GM23248 (cell line): ENCODE results near the gene ZC3HAV1. TPM values are rescaled to one million over a fixed set of nuclear protein-coding genes. Genes with fewer than 3 reads are reported as not detected.

Experiments
- DNase-seq: peaks from one replicate; pipeline ENCODE4 v3.0.0-alpha.2; 2015
- H2AFZ ChIP-seq: fragments of 200-600 bp; sonication (generic); 2 replicates; pipeline ENCODE4 v1.6.1; 2016; ENCODE audit warnings: antibody characterized with exemption
- H3F3A ChIP-seq: fragments of 200-600 bp; sonication (generic); 2 replicates; pipeline ENCODE4 v1.6.1; 2016; ENCODE audit warnings: mild to moderate bottlenecking, antibody characterized with exemption, mixed run types; ENCODE audit not compliant: insufficient read depth
- H3K27ac ChIP-seq: fragments of 200-600 bp; sonication (generic); 2 replicates; pipeline ENCODE4 v1.5.1; 2016; ENCODE audit warnings: mild to moderate bottlenecking
- H3K27me3 ChIP-seq: fragments of 200-600 bp; sonication (generic); replicated peaks from 2 replicates; pipeline ENCODE4 v1.6.1; 2016; ENCODE audit warnings: mild to moderate bottlenecking; ENCODE audit not compliant: insufficient read depth
- H3K36me3 ChIP-seq: fragments of 200-600 bp; sonication (generic); 2 replicates; pipeline ENCODE4 v1.6.1; 2016; ENCODE audit warnings: low read depth, mild to moderate bottlenecking
- H3K4me1 ChIP-seq: fragments of 200-600 bp; sonication (generic); 2 replicates; pipeline ENCODE4 v1.6.1; 2016; ENCODE audit warnings: mild to moderate bottlenecking; ENCODE audit not compliant: insufficient read depth
- H3K4me2 ChIP-seq: fragments of 200-600 bp; sonication (generic); one replicate; pipeline ENCODE4 v1.6.1; 2016; ENCODE audit warnings: mild to moderate bottlenecking; ENCODE audit not compliant: unreplicated experiment
- H3K4me3 ChIP-seq: fragments of 200-600 bp; sonication (generic); 2 replicates; pipeline ENCODE4 v1.5.1; 2016; ENCODE audit warnings: mild to moderate bottlenecking
- H3K79me2 ChIP-seq: fragments of 200-600 bp; sonication (generic); 2 replicates; pipeline ENCODE4 v1.6.1; 2016; ENCODE audit warnings: mild to moderate bottlenecking; ENCODE audit not compliant: insufficient read depth
- H3K9ac ChIP-seq: fragments of 200-600 bp; sonication (generic); 2 replicates; pipeline ENCODE4 v1.6.1; 2016; ENCODE audit warnings: mild to moderate bottlenecking
- H3K9me2 ChIP-seq: fragments of 200-600 bp; sonication (generic); 2 replicates; pipeline ENCODE4 v1.6.1; 2016; ENCODE audit warnings: mixed run types, mild to moderate bottlenecking, moderate library complexity; ENCODE audit not compliant: insufficient read depth
- H3K9me3 ChIP-seq: fragments of 200-600 bp; sonication (generic); one replicate; pipeline ENCODE4 v1.6.1; 2017; ENCODE audit warnings: low read depth
- H4K20me1 ChIP-seq: fragments of 200-600 bp; sonication (generic); 2 replicates; pipeline ENCODE4 v1.6.0; 2016; ENCODE audit not compliant: insufficient read depth
- EZH2 ChIP-seq: fragments of 200-600 bp; sonication (generic); IDR thresholded peaks from 2 replicates; pipeline ENCODE4 v1.6.1; 2018; ENCODE audit warnings: antibody characterized with exemption, mild to moderate bottlenecking; ENCODE audit not compliant: insufficient read depth, poor library complexity, severe bottlenecking
- EZH2phosphoT487 ChIP-seq: fragments of 200-600 bp; sonication (generic); IDR thresholded peaks from 2 replicates; pipeline ENCODE4 v1.6.1; 2018; ENCODE audit warnings: antibody characterized with exemption, moderate library complexity, mild to moderate bottlenecking, low read depth; ENCODE audit not compliant: insufficient read depth
- WGBS, 2 experiments: methylation state at CpG; one replicate each; pipeline ENCODE4 v1.1.6; 2015 to 2017; ENCODE audit warnings: low lambda C conversion rate in 2 of 2, low coverage in 1 of 2; ENCODE audit errors: missing lambda C conversion rate in 2 of 2; 5-methylcytosine and 5-hydroxymethylcytosine counted together
- in situ Hi-C: fragments of 300-500 bp; cut with MboI; formaldehyde crosslinking; loops from 2 replicates; pipeline ENCODE4 v1.15.0; 2020
- polyA plus RNA-seq: library from polyadenylated mRNA; unstranded; fragments of >200 nt; fragmentation: Nextera tagmentation; extraction: Ambion mirVana; gene quantifications from 2 replicates; pipeline ENCODE4 v1.2.1, GENCODE V29; 2016
- total RNA-seq: library from RNA; depleted of rRNA; stranded (reverse); fragments of >200 nt; shearing (Covaris generic); gene quantifications from 2 replicates; pipeline ENCODE4 v1.2.3, GENCODE V29; 2014

The ZC3HAV1 gene
- total and polyA plus RNA-seq, 2 experiments from 2014 or later: 28.8 to 30.5 TPM

GRCh38 chr7:139111811-139112301 is 2.3 kb upstream of the ZC3HAV1 start:
- TF ChIP-seq EZH2 (no peak), EZH2phosphoT487 (no peak)
- no peaks in the 10 kb centered on the region for H3K9me3 ChIP-seq
- in situ Hi-C loops: no loop called here
- H2AFZ ChIP-seq: peak overlapping the region; percentile 33; the same call in 1 of the 2 replicates
- no peak overlapping the region for H3K27ac ChIP-seq
- peaks cover 12% of the 10 kb centered on the region for H3K4me1 ChIP-seq
- 95 to 100% methylated on average over 4 of the region's 4 CpGs for WGBS, 2 experiments
- H3K36me3 ChIP-seq: no peaks in the 10 kb centered on the region
- no peak overlapping the region for H3K4me3 ChIP-seq
- H3K27me3 ChIP-seq: no peaks in the 10 kb centered on the region; the same call in 1 of the 2 replicates
- H3F3A ChIP-seq: peaks cover 12% of the 10 kb centered on the region
- H3K4me2 ChIP-seq: no peak overlapping the region
- H3K9ac ChIP-seq: no peak overlapping the region
- H3K79me2 ChIP-seq: peaks cover 24% of the 10 kb centered on the region
- H4K20me1 ChIP-seq: no peaks in the 10 kb centered on the region
- H3K9me2 ChIP-seq: no peaks in the 10 kb centered on the region
- DNase-seq: no peak

- H3K9me3 ChIP-seq: no peaks in the 10 kb centered on the region
- H3K27me3 ChIP-seq: no peaks in the 10 kb centered on the region; the same call in 1 of the 2 replicates
- no peak for DNase-seq
- H2AFZ ChIP-seq: no peak overlapping the region
- peaks cover 31% of the 10 kb centered on the region for H3K79me2 ChIP-seq
- H3K36me3 ChIP-seq: no peaks in the 10 kb centered on the region
- no peaks in the 10 kb centered on the region for H3K9me2 ChIP-seq
- no peak for TF ChIP-seq EZH2
- no peak for TF ChIP-seq EZH2phosphoT487
- 97 to 98% methylated on average over 1 of the region's 1 CpG for WGBS, 2 experiments
- no peak overlapping the region for H3K4me2 ChIP-seq
- H3K4me3 ChIP-seq: no peak overlapping the region
- H3F3A ChIP-seq: peaks cover 12% of the 10 kb centered on the region
- H3K4me1 ChIP-seq: peaks cover 15% of the 10 kb centered on the region
- no peak overlapping the region for H3K9ac ChIP-seq
- no peaks in the 10 kb centered on the region for H4K20me1 ChIP-seq
- H3K27ac ChIP-seq: no peak overlapping the region
- in situ Hi-C loops: no loop called here
Measured at GRCh38 chr7:139111147-139111546, 1.6 kb upstream of the ZC3HAV1 start.

- H3K79me2 ChIP-seq: peaks cover 42% of the 10 kb centered on the region
- no peak for DNase-seq
- H3K27ac ChIP-seq: peak overlapping the region; percentile 86
- no peaks in the 10 kb centered on the region for H3K36me3 ChIP-seq
- H3F3A ChIP-seq: peaks cover 12% of the 10 kb centered on the region
- H3K4me2 ChIP-seq: peak overlapping the region; percentile 92
- peak overlapping the region; percentile 87 for H3K9ac ChIP-seq
- H4K20me1 ChIP-seq: no peaks in the 10 kb centered on the region
- in situ Hi-C loops: no loop called here
- H3K9me3 ChIP-seq: no peaks in the 10 kb centered on the region
- H3K9me2 ChIP-seq: no peaks in the 10 kb centered on the region
- 11 to 14% methylated on average over 16 of the region's 16 CpGs for WGBS, 2 experiments
- no peaks in the 10 kb centered on the region; the same call in 1 of the 2 replicates for H3K27me3 ChIP-seq
- TF ChIP-seq EZH2phosphoT487 (no peak), EZH2 (no peak)
- H2AFZ ChIP-seq: peak overlapping the region; percentile 96
- peaks cover 15% of the 10 kb centered on the region for H3K4me1 ChIP-seq
- H3K4me3 ChIP-seq: peak overlapping the region; percentile 94
Measured at GRCh38 chr7:139109983-139110411, 477 bp upstream of the ZC3HAV1 start.

GRCh38 chr7:139108266-139109187 is 993 bp downstream of the ZC3HAV1 start:
- H3K9ac ChIP-seq: peak overlapping the region; percentile 87
- in situ Hi-C loops: no loop called here
- peak overlapping the region; percentile 96 for H2AFZ ChIP-seq
- H3K9me3 ChIP-seq: no peaks in the 10 kb centered on the region
- H3K36me3 ChIP-seq: no peaks in the 10 kb centered on the region
- H3K9me2 ChIP-seq: no peaks in the 10 kb centered on the region
- peak overlapping the region; percentile 92 for H3K4me2 ChIP-seq
- H3K4me1 ChIP-seq: peaks cover 15% of the 10 kb centered on the region
- TF ChIP-seq EZH2phosphoT487: no peak
- no peak for TF ChIP-seq EZH2
- H3K27me3 ChIP-seq: no peaks in the 10 kb centered on the region
- 0 to 1% methylated on average over 49 to 51 of the region's 61 CpGs for WGBS, 2 experiments
- peaks cover 57% of the 10 kb centered on the region for H3K79me2 ChIP-seq
- peak; percentile 55 for DNase-seq
- peaks cover 4% of the 10 kb centered on the region; the same call in 1 of the 2 replicates for H4K20me1 ChIP-seq
- H3K4me3 ChIP-seq: peak overlapping the region; percentile 94
- H3K27ac ChIP-seq: peak overlapping the region; percentile 86
- peaks cover 12% of the 10 kb centered on the region for H3F3A ChIP-seq
